Measurements from ENCODE around the gene PDE2A. TPM values are rescaled to one million over a fixed set of nuclear protein-coding genes. Genes with fewer than 3 reads are reported as not detected.
A peak's percentile ranks its signal among the peaks of the same experiment; 100 is the strongest.

Gene PDE2A
- total RNA-seq, 1 experiment from 2014 or later, result 0.58 TPM

DNA sequence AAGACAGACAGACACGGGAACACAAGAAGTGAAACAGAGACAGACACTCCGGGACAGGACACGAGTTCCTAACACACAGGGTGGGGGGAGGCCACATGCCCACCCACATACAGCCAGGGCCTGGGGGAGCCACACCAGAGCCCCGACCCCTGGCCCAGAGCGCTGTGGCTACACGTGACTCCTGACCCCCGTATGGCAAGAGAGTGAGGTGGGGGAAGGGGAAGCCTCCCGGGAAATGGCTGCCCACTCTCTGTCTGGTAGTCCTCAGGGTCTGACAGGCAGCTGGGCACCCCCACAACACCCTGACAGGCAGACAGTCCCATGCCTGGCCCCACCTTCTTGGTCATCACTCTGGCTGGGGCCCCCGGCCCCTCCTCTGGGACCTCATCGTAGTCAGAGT lies 38.6 kb upstream of the PDE2A start:
- ChIA-PET POLR2A (ENCODE audit: low non-redundant PET) (no interaction called here), CTCF (no interaction called here)
- no peaks in the 10 kb centered on the region for H3K9me3 ChIP-seq (ENCODE audit: low read depth, low read length, poor library complexity, severe bottlenecking)
- BruUV-seq (replicated peaks), result no TSS peak
- no peak for DNase-seq (ENCODE audit: low spot score)
- no peaks in the 10 kb centered on the region for H3K4me1 ChIP-seq (ENCODE audit: insufficient read depth, low read length, poor library complexity, severe bottlenecking)
- no peak overlapping the region for H3K4me3 ChIP-seq (ENCODE audit: low read depth, low read length, poor library complexity, severe bottlenecking)
- H3K36me3 ChIP-seq (ENCODE audit: insufficient read depth, low read length, poor library complexity, severe bottlenecking), result peaks cover 6% of the 10 kb centered on the region
- TF ChIP-seq CTCF (conservative IDR thresholded peaks at IDR 0.05; ENCODE audit: low read depth, low read length), result no peak
- no peak for TF ChIP-seq EZH2 (IDR thresholded peaks at IDR 0.05; ENCODE audit: borderline replicate concordance, low read depth, low read length, poor library complexity, severe bottlenecking)
- intact Hi-C loops (cut with micrococcal nuclease; ENCODE audit: unreplicated experiment), result no loop called here
- H3K27ac ChIP-seq (ENCODE audit: low read depth, low read length, poor library complexity, severe bottlenecking), result peak overlapping the region; percentile 47
- no peaks in the 10 kb centered on the region for H3K27me3 ChIP-seq (replicated peaks; ENCODE audit: insufficient read depth, low read depth, low read length, poor library complexity)

- H3K9me3 ChIP-seq (ENCODE audit: low read depth, low read length, poor library complexity, severe bottlenecking), result no peaks in the 10 kb centered on the region
- no peak for TF ChIP-seq EZH2 (IDR thresholded peaks at IDR 0.05; ENCODE audit: borderline replicate concordance, low read depth, low read length, poor library complexity, severe bottlenecking)
- no peak for TF ChIP-seq CTCF (conservative IDR thresholded peaks at IDR 0.05; ENCODE audit: low read depth, low read length)
- peak overlapping the region; percentile 47 for H3K27ac ChIP-seq (ENCODE audit: low read depth, low read length, poor library complexity, severe bottlenecking)
- ChIA-PET POLR2A (ENCODE audit: low non-redundant PET) (no interaction called here), CTCF (no interaction called here)
- no peaks in the 10 kb centered on the region for H3K4me1 ChIP-seq (ENCODE audit: insufficient read depth, low read length, poor library complexity, severe bottlenecking)
- no peak for DNase-seq (ENCODE audit: low spot score)
- BruUV-seq (replicated peaks), result no TSS peak
- H3K36me3 ChIP-seq (ENCODE audit: insufficient read depth, low read length, poor library complexity, severe bottlenecking), result peaks cover 6% of the 10 kb centered on the region
- H3K27me3 ChIP-seq (replicated peaks; ENCODE audit: insufficient read depth, low read depth, low read length, poor library complexity), result no peaks in the 10 kb centered on the region
- intact Hi-C loops (cut with micrococcal nuclease; ENCODE audit: unreplicated experiment), result no loop called here
- no peak overlapping the region for H3K4me3 ChIP-seq (ENCODE audit: low read depth, low read length, poor library complexity, severe bottlenecking)
Measured at GRCh38 chr11:72712168-72712751, 38.0 kb upstream of the PDE2A start.

DNA sequence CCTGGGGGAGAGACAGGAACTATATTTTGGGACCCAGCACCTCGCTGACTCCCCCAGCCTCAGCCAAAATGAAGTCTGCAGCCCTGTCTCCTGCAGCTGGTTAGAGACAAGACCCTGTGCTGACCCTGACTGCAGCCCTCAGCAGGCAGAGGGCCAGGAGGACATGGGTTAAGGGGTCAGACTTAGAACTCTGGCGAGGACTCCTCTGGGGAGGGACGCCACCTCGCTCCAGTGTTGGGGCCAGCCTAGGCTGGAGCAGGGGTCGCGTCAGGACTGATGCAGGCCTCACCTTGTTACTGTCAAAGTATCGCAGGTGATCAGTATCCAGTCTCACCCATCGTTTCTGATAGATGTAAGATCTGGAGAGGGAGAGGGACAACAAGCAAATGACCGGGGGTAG lies 36.9 kb upstream of the PDE2A start:
- H3K9me3 ChIP-seq (ENCODE audit: low read depth, low read length, poor library complexity, severe bottlenecking), result no peaks in the 10 kb centered on the region
- H3K4me1 ChIP-seq (ENCODE audit: insufficient read depth, low read length, poor library complexity, severe bottlenecking), result no peaks in the 10 kb centered on the region
- no peak overlapping the region for H3K27ac ChIP-seq (ENCODE audit: low read depth, low read length, poor library complexity, severe bottlenecking)
- TF ChIP-seq CTCF (conservative IDR thresholded peaks at IDR 0.05; ENCODE audit: low read depth, low read length), result no peak
- TF ChIP-seq EZH2 (IDR thresholded peaks at IDR 0.05; ENCODE audit: borderline replicate concordance, low read depth, low read length, poor library complexity, severe bottlenecking), result no peak
- POLR2A ChIA-PET (ENCODE audit: low non-redundant PET), result no interaction called here
- CTCF ChIA-PET, result no interaction called here
- BruUV-seq (replicated peaks), result no TSS peak
- H3K4me3 ChIP-seq (ENCODE audit: low read depth, low read length, poor library complexity, severe bottlenecking), result no peak overlapping the region
- intact Hi-C loops (cut with micrococcal nuclease; ENCODE audit: unreplicated experiment), result no loop called here
- DNase-seq (ENCODE audit: low spot score), result no peak
- H3K36me3 ChIP-seq (ENCODE audit: insufficient read depth, low read length, poor library complexity, severe bottlenecking), result peaks cover 6% of the 10 kb centered on the region
- no peaks in the 10 kb centered on the region for H3K27me3 ChIP-seq (replicated peaks; ENCODE audit: insufficient read depth, low read depth, low read length, poor library complexity)
